ENCODE data around the gene ZNF311.

ZNF311 gene

DNA sequence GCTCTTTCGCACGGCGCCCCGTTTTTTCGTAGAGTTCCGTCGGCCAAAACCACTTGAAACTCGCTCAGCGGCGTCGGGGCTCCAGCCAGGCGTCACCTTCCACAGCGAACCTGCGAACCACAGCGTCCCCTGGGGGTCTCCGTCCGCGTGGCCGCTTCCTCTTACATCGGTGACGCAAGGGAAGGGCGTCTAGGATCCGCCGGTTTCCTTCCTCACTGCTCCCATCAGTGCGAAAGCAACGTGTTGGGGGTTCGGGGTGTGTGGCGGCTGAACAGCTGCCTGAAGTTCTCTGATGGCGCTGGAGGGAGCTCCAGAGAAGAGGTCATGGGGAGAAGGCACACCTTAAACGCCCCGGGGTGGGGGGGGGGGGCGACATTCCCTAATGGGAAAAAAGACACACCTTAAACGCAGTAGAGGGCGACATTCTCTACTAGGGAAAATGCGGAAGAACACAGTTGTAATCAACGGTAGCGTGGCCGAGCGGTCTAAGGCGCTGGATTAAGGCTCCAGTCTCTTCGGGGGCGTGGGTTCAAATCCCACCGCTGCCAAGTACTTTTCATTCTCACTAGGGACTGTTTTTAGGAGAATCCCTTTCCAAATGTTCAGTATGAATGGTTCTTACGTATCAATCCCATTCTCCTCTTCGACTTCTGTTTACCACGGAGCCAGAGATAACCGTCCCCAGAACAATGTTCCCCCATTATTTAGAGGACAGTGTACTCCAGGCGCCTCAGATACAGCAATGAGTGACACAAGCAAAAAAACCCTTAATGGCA is 16.4 kb downstream of the ZNF311 start:
- Histone ChIP-seq H2AFZ (ENCODE audit: insufficient read depth, low read length, poor library complexity) (no peak overlapping the region), H3K4me3 (ENCODE audit: low read depth, low read length) (peak overlapping the region; percentile 58), H3K4me1 (ENCODE audit: control insufficient read depth in 1 of 2, insufficient read depth in 2 of 2, low read length in 2 of 2) (peaks cover 3 to 7% of the 10 kb centered on the region in 2 experiments), H4K8ac (ENCODE audit: low read depth, low read length) (peak overlapping the region; percentile 47), H2BK12ac (ENCODE audit: low read length) (no peak overlapping the region), H3K27me3 (ENCODE audit: insufficient read depth, low read length) (no peaks in the 10 kb centered on the region), H2AK5ac (ENCODE audit: low read length) (no peak overlapping the region), H3K23ac (ENCODE audit: low read length) (no peak overlapping the region), H3K4ac (ENCODE audit: low read depth, low read length) (no peak overlapping the region), H3K9me3 (ENCODE audit: insufficient read depth, low read depth, low read length) (no peaks in the 10 kb centered on the region), H3K79me2 (ENCODE audit: control insufficient read depth, insufficient read depth, low read length, poor library complexity) (no peaks in the 10 kb centered on the region), H2BK5ac (ENCODE audit: low read depth, low read length, poor library complexity) (no peak overlapping the region), H3K9ac (ENCODE audit: low read length) (no peak overlapping the region), H2BK120ac (ENCODE audit: insufficient read depth, low read length, poor library complexity) (no peak overlapping the region), H3K4me2 (ENCODE audit: low read length) (peak overlapping the region; percentile 46), H3K79me1 (ENCODE audit: low read length) (peaks cover 3% of the 10 kb centered on the region), H3K36me3 (ENCODE audit: control insufficient read depth in 1 of 2, insufficient read depth in 2 of 2, low read length in 2 of 2) (no peaks in the 10 kb centered on the region), H3K27ac (ENCODE audit: low read depth, low read length) (no peak overlapping the region), H4K91ac (ENCODE audit: low read depth, low read length) (no peak overlapping the region), H4K12ac (ENCODE audit: low read depth, low read length) (no peak overlapping the region), H3K14ac (ENCODE audit: low read length) (no peak overlapping the region), H3K18ac (ENCODE audit: low read length) (no peak overlapping the region)
- WGBS (ENCODE audit: extremely low coverage, insufficient coverage, insufficient read length): no CpG with 5 or more reads among the region's 48 CpGs
- DNase-seq: peak; percentile 70 to 79

DNA sequence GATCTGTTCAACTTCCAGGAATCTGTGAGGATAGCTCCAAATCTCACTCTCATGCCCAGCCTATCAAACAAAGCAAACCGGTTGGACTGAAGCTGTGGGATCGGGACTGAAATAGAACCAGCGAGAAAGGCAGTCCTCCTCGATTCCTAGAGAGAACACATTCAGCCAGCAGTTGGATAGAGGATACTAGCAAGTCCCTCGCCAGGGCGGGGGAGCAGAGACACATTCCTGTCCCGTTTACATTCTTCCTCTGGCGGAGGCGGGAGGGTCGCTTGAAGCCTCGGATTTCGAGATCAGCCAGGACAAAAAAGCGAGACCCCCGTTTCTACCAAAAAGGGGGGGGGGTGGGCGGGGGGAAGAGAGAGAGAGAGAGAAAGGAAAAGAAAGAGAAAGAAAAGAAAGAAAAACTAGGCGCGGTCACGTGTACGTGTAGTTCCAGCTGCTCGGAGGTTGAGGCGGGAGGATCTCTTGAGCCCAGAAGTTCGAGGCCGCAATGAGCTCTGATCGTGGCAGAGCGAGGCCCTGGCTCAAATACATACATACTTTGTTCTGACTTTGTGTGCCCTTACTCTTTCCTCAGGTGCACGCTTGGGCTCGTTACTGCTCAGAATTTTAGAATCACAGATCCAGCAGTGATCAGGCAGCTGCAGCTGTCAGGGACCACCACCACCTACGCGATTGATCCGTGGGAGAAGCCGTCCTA is 19.5 kb downstream of the ZNF311 start:
- peak overlapping the region; percentile 75 for H4K91ac ChIP-seq (ENCODE audit: low read depth, low read length)
- H3K18ac ChIP-seq (ENCODE audit: low read length): peak overlapping the region; percentile 71
- WGBS (ENCODE audit: extremely low coverage, insufficient coverage, insufficient read length): no CpG with 5 or more reads among the region's 31 CpGs
- no peak overlapping the region for H2BK5ac ChIP-seq (ENCODE audit: low read depth, low read length, poor library complexity)
- no peak overlapping the region for H3K23ac ChIP-seq (ENCODE audit: low read length)
- peak overlapping the region; percentile 59 for H3K14ac ChIP-seq (ENCODE audit: low read length)
- DNase-seq: peak; percentile 96 to 98
- H3K36me3 ChIP-seq (ENCODE audit: control insufficient read depth in 1 of 2, insufficient read depth in 2 of 2, low read length in 2 of 2): no peaks in the 10 kb centered on the region
- H2BK120ac ChIP-seq (ENCODE audit: insufficient read depth, low read length, poor library complexity): peak overlapping the region; percentile 37
- H3K4ac ChIP-seq (ENCODE audit: low read depth, low read length): no peak overlapping the region
- H2BK12ac ChIP-seq (ENCODE audit: low read length): peak overlapping the region; percentile 52
- H3K79me2 ChIP-seq (ENCODE audit: control insufficient read depth, insufficient read depth, low read length, poor library complexity): no peaks in the 10 kb centered on the region
- H3K27ac ChIP-seq (ENCODE audit: low read depth, low read length): peak overlapping the region; percentile 83
- no peaks in the 10 kb centered on the region for H3K27me3 ChIP-seq (ENCODE audit: insufficient read depth, low read length)
- H3K4me2 ChIP-seq (ENCODE audit: low read length): peak overlapping the region; percentile 64
- no peaks in the 10 kb centered on the region for H3K9me3 ChIP-seq (ENCODE audit: insufficient read depth, low read depth, low read length)
- H3K9ac ChIP-seq (ENCODE audit: low read length): peak overlapping the region; percentile 9
- H4K12ac ChIP-seq (ENCODE audit: low read depth, low read length): peak overlapping the region; percentile 54
- peaks cover 5 to 7% of the 10 kb centered on the region in 2 experiments for H3K4me1 ChIP-seq (ENCODE audit: control insufficient read depth in 1 of 2, insufficient read depth in 2 of 2, low read length in 2 of 2)
- H2AFZ ChIP-seq (ENCODE audit: insufficient read depth, low read length, poor library complexity): peak overlapping the region; percentile 48
- peaks cover 5% of the 10 kb centered on the region for H3K79me1 ChIP-seq (ENCODE audit: low read length)
- H2AK5ac ChIP-seq (ENCODE audit: low read length): peak overlapping the region; percentile 24
- H3K4me3 ChIP-seq (ENCODE audit: low read depth, low read length): peak overlapping the region; percentile 64
- peak overlapping the region; percentile 70 for H4K8ac ChIP-seq (ENCODE audit: low read depth, low read length)

DNA sequence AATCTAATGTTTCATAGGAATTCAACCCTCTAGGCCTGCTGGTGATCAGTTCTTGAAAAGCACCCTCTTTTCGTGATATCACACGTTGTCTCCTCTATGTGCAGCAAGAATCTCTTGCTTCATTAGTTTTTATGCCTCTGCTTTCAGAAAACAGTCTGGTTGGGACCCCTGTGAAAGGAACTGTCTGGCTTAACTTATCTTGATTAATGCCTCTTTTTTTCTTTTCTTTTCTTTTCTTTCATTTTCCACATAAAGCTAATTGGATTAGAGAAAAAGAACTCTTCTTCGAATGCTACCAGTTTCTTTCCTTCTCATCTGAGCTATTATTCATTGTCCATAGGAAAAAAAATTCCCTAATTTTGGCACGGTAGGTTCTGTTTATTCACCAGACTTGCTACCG is 21.3 kb downstream of the ZNF311 start:
- Histone ChIP-seq H3K27ac (ENCODE audit: low read depth, low read length) (peak overlapping the region; percentile 46), H3K4ac (ENCODE audit: low read depth, low read length) (no peak overlapping the region), H3K79me2 (ENCODE audit: control insufficient read depth, insufficient read depth, low read length, poor library complexity) (peaks cover 6% of the 10 kb centered on the region), H3K23ac (ENCODE audit: low read length) (no peak overlapping the region), H2AK5ac (ENCODE audit: low read length) (no peak overlapping the region), H3K79me1 (ENCODE audit: low read length) (peaks cover 16% of the 10 kb centered on the region), H2BK5ac (ENCODE audit: low read depth, low read length, poor library complexity) (no peak overlapping the region), H4K91ac (ENCODE audit: low read depth, low read length) (no peak overlapping the region), H2AFZ (ENCODE audit: insufficient read depth, low read length, poor library complexity) (no peak overlapping the region), H3K14ac (ENCODE audit: low read length) (no peak overlapping the region), H3K9me3 (ENCODE audit: insufficient read depth, low read depth, low read length) (no peaks in the 10 kb centered on the region), H3K4me3 (ENCODE audit: low read depth, low read length) (no peak overlapping the region), H3K9ac (ENCODE audit: low read length) (no peak overlapping the region), H3K4me1 (ENCODE audit: control insufficient read depth in 1 of 2, insufficient read depth in 2 of 2, low read length in 2 of 2) (peaks cover 12 to 16% of the 10 kb centered on the region in 2 experiments), H2BK12ac (ENCODE audit: low read length) (peak overlapping the region; percentile 58), H3K4me2 (ENCODE audit: low read length) (no peak overlapping the region), H4K12ac (ENCODE audit: low read depth, low read length) (no peak overlapping the region), H4K8ac (ENCODE audit: low read depth, low read length) (no peak overlapping the region), H3K36me3 (ENCODE audit: control insufficient read depth in 1 of 2, insufficient read depth in 2 of 2, low read length in 2 of 2) (no peaks in the 10 kb centered on the region), H3K18ac (ENCODE audit: low read length) (no peak overlapping the region), H3K27me3 (ENCODE audit: insufficient read depth, low read length) (no peaks in the 10 kb centered on the region), H2BK120ac (ENCODE audit: insufficient read depth, low read length, poor library complexity) (peak overlapping the region; percentile 50)
- WGBS (ENCODE audit: extremely low coverage, insufficient coverage, insufficient read length): no CpG with 5 or more reads among the region's 5 CpGs
- no peak for DNase-seq

DNA sequence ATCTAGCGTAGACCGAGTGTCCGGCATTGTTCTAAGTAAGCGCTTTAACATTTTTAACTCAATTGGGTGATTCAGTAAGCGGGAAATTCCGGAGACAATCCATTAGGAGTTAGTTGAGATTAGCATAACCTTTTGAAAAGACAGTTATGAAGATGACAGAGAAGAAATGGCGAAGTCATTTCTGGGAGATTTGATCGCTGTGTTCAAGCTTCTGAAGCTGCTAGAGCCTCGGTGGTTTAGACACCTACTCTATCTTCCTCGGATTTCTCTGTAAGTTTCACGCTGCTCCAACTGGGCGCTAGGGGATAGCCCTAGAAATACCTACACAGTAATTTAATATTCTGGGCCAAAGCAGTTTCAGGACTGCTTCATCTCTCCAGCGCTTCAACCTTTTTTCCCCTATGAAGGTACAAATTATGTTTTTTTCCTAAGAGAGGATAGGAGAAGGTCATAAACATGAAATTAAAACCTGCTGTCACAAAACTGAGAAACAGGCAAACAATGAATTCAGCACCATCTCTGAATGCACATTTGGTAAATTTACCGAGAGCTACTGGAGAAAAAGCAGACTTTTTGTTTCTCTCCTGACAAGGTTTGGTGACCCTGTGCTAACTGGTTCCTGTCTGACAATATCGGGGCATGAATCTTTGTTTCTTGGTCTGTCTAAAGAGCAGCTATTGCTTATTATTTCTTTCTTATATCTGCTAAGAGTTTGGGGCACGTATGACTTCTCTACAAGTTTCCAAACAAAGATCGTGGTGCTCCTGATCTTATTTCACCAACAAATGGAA is 22.4 kb downstream of the ZNF311 start:
- Histone ChIP-seq H2BK5ac (ENCODE audit: low read depth, low read length, poor library complexity) (peak overlapping the region; percentile 45), H3K27ac (ENCODE audit: low read depth, low read length) (peak overlapping the region; percentile 59), H3K9me3 (ENCODE audit: insufficient read depth, low read depth, low read length) (no peaks in the 10 kb centered on the region), H3K23ac (ENCODE audit: low read length) (no peak overlapping the region), H3K36me3 (ENCODE audit: control insufficient read depth in 1 of 2, insufficient read depth in 2 of 2, low read length in 2 of 2) (no peaks in the 10 kb centered on the region), H3K79me1 (ENCODE audit: low read length) (peaks cover 20% of the 10 kb centered on the region), H4K12ac (ENCODE audit: low read depth, low read length) (no peak overlapping the region), H2AFZ (ENCODE audit: insufficient read depth, low read length, poor library complexity) (peak overlapping the region; percentile 32), H3K18ac (ENCODE audit: low read length) (no peak overlapping the region), H3K14ac (ENCODE audit: low read length) (no peak overlapping the region), H4K91ac (ENCODE audit: low read depth, low read length) (peak overlapping the region; percentile 61), H3K27me3 (ENCODE audit: insufficient read depth, low read length) (no peaks in the 10 kb centered on the region), H3K9ac (ENCODE audit: low read length) (no peak overlapping the region), H3K4me2 (ENCODE audit: low read length) (peak overlapping the region; percentile 23), H3K4me1 (ENCODE audit: control insufficient read depth in 1 of 2, insufficient read depth in 2 of 2, low read length in 2 of 2) (peaks cover 17 to 20% of the 10 kb centered on the region in 2 experiments), H3K79me2 (ENCODE audit: control insufficient read depth, insufficient read depth, low read length, poor library complexity) (peaks cover 6% of the 10 kb centered on the region), H3K4ac (ENCODE audit: low read depth, low read length) (no peak overlapping the region), H4K8ac (ENCODE audit: low read depth, low read length) (peak overlapping the region; percentile 67), H2BK120ac (ENCODE audit: insufficient read depth, low read length, poor library complexity) (peak overlapping the region; percentile 39), H2AK5ac (ENCODE audit: low read length) (no peak overlapping the region), H2BK12ac (ENCODE audit: low read length) (peak overlapping the region; percentile 26), H3K4me3 (ENCODE audit: low read depth, low read length) (no peak overlapping the region)
- no CpG with 5 or more reads among the region's 17 CpGs for WGBS (ENCODE audit: extremely low coverage, insufficient coverage, insufficient read length)
- DNase-seq: peak; percentile 46 to 77

All from trophoblast cell (in vitro differentiated cells and primary cell).